Activated B cell treated with CpG ODN at 0.5 μM for 24 hours (primary cell): ENCODE measurements around the gene ZNF595. TPM values are rescaled to one million over a fixed set of nuclear protein-coding genes. Genes with fewer than 3 reads are reported as not detected.
"Not testable (repeated sequence)": the region's sequence is repeated elsewhere in the genome, so short reads cannot be mapped to it uniquely, and the experiment has no call there.

ENCODE experiments used
- ATAC-seq: fragments of 200-7000 bp; cut with Tn5 transposase; one replicate; pipeline ENCODE4 v1.10.0; 2021; ENCODE audit warnings: low read depth, mild to moderate bottlenecking, moderate library complexity
- CTCF ChIA-PET: fragments of 350-600 bp; sonication (Branson Sonifier 250); formaldehyde crosslinking; loops from one replicate; lab custom pipeline; 2021; ENCODE audit warnings: antibody characterized with exemption; lab: Charles Lee
- POLR2A ChIA-PET: fragments of 350-600 bp; sonication (Branson Sonifier 250); formaldehyde crosslinking; loops from one replicate; lab custom pipeline; 2021; ENCODE audit warnings: antibody characterized with exemption; lab: Charles Lee
- DNase-seq: peaks from one replicate; pipeline ENCODE4 v3.0.0; 2022
- H3K27ac Mint-ChIP-seq: one replicate; pipeline ENCODE4 v1.8.0; 2020; ENCODE audit warnings: mixed read lengths
- H3K27me3 Mint-ChIP-seq: one replicate; pipeline ENCODE4 v1.8.0; 2021; ENCODE audit warnings: mixed read lengths
- H3K36me3 Mint-ChIP-seq: one replicate; pipeline ENCODE4 v1.8.0; 2021; ENCODE audit warnings: low read depth, mixed read lengths
- H3K4me1 Mint-ChIP-seq: one replicate; pipeline ENCODE4 v1.8.0; 2021; ENCODE audit warnings: mixed read lengths
- H3K4me3 Mint-ChIP-seq: one replicate; pipeline ENCODE4 v1.8.0; 2020; ENCODE audit warnings: mild to moderate bottlenecking, mixed read lengths
- H3K9me3 Mint-ChIP-seq: one replicate; pipeline ENCODE4 v1.8.0; 2020; ENCODE audit warnings: mixed read lengths
- CTCF ChIP-seq: fragments of 200-600 bp; IDR thresholded peaks from one replicate; pipeline ENCODE4 v1.8.0; 2022; ENCODE audit warnings: antibody characterized with exemption, mild to moderate bottlenecking
- intact Hi-C: fragments of 100-400 bp; cut with micrococcal nuclease; formaldehyde crosslinking; loops from one replicate; pipeline ENCODE4 v1.15.1; 2024
- total RNA-seq: library from RNA; stranded (reverse); gene quantifications from 2 replicates; pipeline ENCODE4 v1.2.3, GENCODE V29; 2022

The ZNF595 gene
- total RNA-seq, 1 donor from 2014 or later, result 17.4 TPM

- no peak for DNase-seq
- intact Hi-C loops, result no loop called here
- ChIA-PET POLR2A (interaction anchor here (0.7 kb wide), 1 partner anchor 11 kb away, joined by 4 read pairs; no protein-coding TSS in a partner anchor), CTCF (no interaction called here)
- H3K9me3 Mint-ChIP-seq, result peaks cover 53% of the 10 kb centered on the region
- no peaks in the 10 kb centered on the region for H3K27me3 Mint-ChIP-seq
- no peak for ATAC-seq
- TF ChIP-seq CTCF, result no peak
- H3K27ac Mint-ChIP-seq, result no peak overlapping the region
- H3K4me3 Mint-ChIP-seq, result no peak overlapping the region
- peaks cover 73% of the 10 kb centered on the region for H3K36me3 Mint-ChIP-seq
- no peaks in the 10 kb centered on the region for H3K4me1 Mint-ChIP-seq
These were observed 18.7 kb downstream of the ZNF595 start for GRCh38 chr4:71830-72229.

GRCh38 chr4:85951-86350, 32.8 kb downstream of the ZNF595 start:
- ChIA-PET CTCF (interaction anchor here (0.7 kb wide), 1 partner anchor 43 kb away, joined by 3 read pairs; no protein-coding TSS in a partner anchor), POLR2A (no interaction called here)
- no peak overlapping the region for H3K4me3 Mint-ChIP-seq
- intact Hi-C loops, result no loop called here
- H3K27ac Mint-ChIP-seq, result no peak overlapping the region
- H3K4me1 Mint-ChIP-seq, result no peaks in the 10 kb centered on the region
- H3K27me3 Mint-ChIP-seq, result no peaks in the 10 kb centered on the region
- H3K9me3 Mint-ChIP-seq, result peaks cover 48% of the 10 kb centered on the region
- no peak for DNase-seq
- H3K36me3 Mint-ChIP-seq, result peaks cover 68% of the 10 kb centered on the region
- ATAC-seq, result no peak
- TF ChIP-seq CTCF, result no peak

- H3K4me3 Mint-ChIP-seq, DNase-seq, POLR2A ChIA-PET, ATAC-seq, H3K27me3 Mint-ChIP-seq, intact Hi-C loops, H3K27ac Mint-ChIP-seq, H3K4me1 Mint-ChIP-seq: not testable (repeated sequence)
- CTCF ChIA-PET, result interaction anchor here (0.7 kb wide), 1 partner anchor 44 kb away, joined by 3 read pairs; no protein-coding TSS in a partner anchor
- H3K36me3 Mint-ChIP-seq, result peaks cover 70% of the 10 kb centered on the region
- H3K9me3 Mint-ChIP-seq, result peaks cover 50% of the 10 kb centered on the region
These were observed 33.6 kb downstream of the ZNF595 start for GRCh38 chr4:86559-87324.

- POLR2A ChIA-PET, result no interaction called here
- no peak for TF ChIP-seq CTCF
- DNase-seq (no peak), ATAC-seq (no peak)
- H3K9me3 Mint-ChIP-seq, result peaks cover 36% of the 10 kb centered on the region
- no peak overlapping the region for H3K4me3 Mint-ChIP-seq
- peaks cover 9% of the 10 kb centered on the region for H3K36me3 Mint-ChIP-seq
- H3K27me3 Mint-ChIP-seq, result no peaks in the 10 kb centered on the region
- CTCF ChIA-PET, result no interaction called here
- no peaks in the 10 kb centered on the region for H3K4me1 Mint-ChIP-seq
- H3K27ac Mint-ChIP-seq, result no peak overlapping the region
- intact Hi-C loops, result no loop called here
These were observed 45.3 kb downstream of the ZNF595 start for GRCh38 chr4:98386-98785.

- POLR2A ChIA-PET, result no interaction called here
These were observed 46.7 kb downstream of the ZNF595 start for GRCh38 chr4:99863-100262.

More at GRCh38 chr4:99863-100262, 46.7 kb downstream of the ZNF595 start:
- Mint-ChIP-seq H3K4me3 (no peak overlapping the region), H3K27ac (no peak overlapping the region), H3K27me3 (no peaks in the 10 kb centered on the region), H3K4me1 (no peaks in the 10 kb centered on the region), H3K36me3 (peaks cover 2% of the 10 kb centered on the region), H3K9me3 (peaks cover 27% of the 10 kb centered on the region)
- ATAC-seq (no peak), DNase-seq (no peak)
- no peak for TF ChIP-seq CTCF
- intact Hi-C loops, result no loop called here
- CTCF ChIA-PET, result no interaction called here
